GM06990 (cell line): ENCODE results near the gene CDK5.
A peak's percentile ranks its signal among the peaks of the same experiment; 100 is the strongest.

Experiments
- DNase-seq: peaks from one replicate; pipeline ENCODE4 v3.0.0-alpha.2; 2011; ENCODE audit not compliant: insufficient read length; ENCODE audit errors: extremely low read depth
- H3K27me3 ChIP-seq: replicated peaks from 2 replicates; pipeline ENCODE4 v1.6.0; 2011; ENCODE audit warnings: low read length; ENCODE audit not compliant: control insufficient read depth, insufficient read depth
- H3K36me3 ChIP-seq: 2 replicates; pipeline ENCODE4 v1.5.1; 2011; ENCODE audit warnings: low read length; ENCODE audit not compliant: control insufficient read depth, insufficient read depth
- H3K4me3 ChIP-seq: replicated peaks from 2 replicates; pipeline ENCODE4 v1.5.1; 2011; ENCODE audit warnings: low read depth, mild to moderate bottlenecking, control low read depth, low read length
- CTCF ChIP-seq: IDR thresholded peaks from 2 replicates; pipeline ENCODE4 v1.5.1; 2011; ENCODE audit warnings: low read length, control low read depth, mild to moderate bottlenecking, inconsistent platforms; ENCODE audit not compliant: insufficient read depth, poor library complexity, severe bottlenecking

Gene CDK5

GRCh38 chr7:151057506-151057988, at the start of gene CDK5:
Gene CDK5 (minus strand): TSS chr7:151057897. CDS start chr7:151057848, 49 bp downstream.
- Histone ChIP-seq H3K4me3 (peak within 1 kb of the TSS; percentile 75), H3K27me3 (no peaks in the 10 kb centered on the region), H3K36me3 (peaks cover 5% of the 10 kb centered on the region)
- DNase-seq: no peak
- TF ChIP-seq CTCF: no peak

- Histone ChIP-seq H3K27me3 (no peaks in the 10 kb centered on the region), H3K36me3 (no peaks in the 10 kb centered on the region), H3K4me3 (no peak overlapping the region)
- TF ChIP-seq CTCF: no peak
- no peak for DNase-seq
These were observed 46.9 kb upstream of the CDK5 start for GRCh38 chr7:151104411-151105235.

- TF ChIP-seq CTCF: no peak
- no peak for DNase-seq
- no peaks in the 10 kb centered on the region for H3K36me3 ChIP-seq
These were observed 46.3 kb upstream of the CDK5 start for GRCh38 chr7:151103973-151104372.

GRCh38 chr7:151102991-151103390, 45.3 kb upstream of the CDK5 start:
- no peak for TF ChIP-seq CTCF
- no peaks in the 10 kb centered on the region for H3K27me3 ChIP-seq
- DNase-seq: no peak
- H3K4me3 ChIP-seq: no peak overlapping the region
- no peaks in the 10 kb centered on the region for H3K36me3 ChIP-seq

More at GRCh38 chr7:151103973-151104372, 46.3 kb upstream of the CDK5 start:
- H3K27me3 ChIP-seq: no peaks in the 10 kb centered on the region
- H3K4me3 ChIP-seq: no peak overlapping the region

- no peaks in the 10 kb centered on the region for H3K36me3 ChIP-seq
- TF ChIP-seq CTCF: no peak
- no peak for DNase-seq
- H3K4me3 ChIP-seq: no peak overlapping the region
- no peaks in the 10 kb centered on the region for H3K27me3 ChIP-seq
These were observed 44.1 kb upstream of the CDK5 start for GRCh38 chr7:151101621-151102396.
